ENCODE data around the gene NFATC4. TPM values are rescaled to one million over a fixed set of nuclear protein-coding genes. Genes with fewer than 3 reads are reported as not detected.

Gene NFATC4
- total RNA-seq, 1 experiment from 2014 or later, result 7.6 TPM

- Histone ChIP-seq H4K20me1 (ENCODE audit: insufficient read depth) (no peaks in the 10 kb centered on the region), H3K27ac (ENCODE audit: low read depth, low read length) (no peak overlapping the region), H3K4me1 (ENCODE audit: control insufficient read depth in 1 of 2, insufficient read depth in 2 of 2, low read length in 2 of 2) (no peaks in the 10 kb centered on the region), H3K9me3 (ENCODE audit: control insufficient read depth in 1 of 2, insufficient read depth in 1 of 2, low read depth in 1 of 2, low read length in 2 of 2) (no peaks in the 10 kb centered on the region), H3K4me3 (replicated peaks in 1 of 2; ENCODE audit: low read depth in 1 of 2, low read length in 2 of 2) (no peak overlapping the region), H3K4me2 (ENCODE audit: low read length) (no peak overlapping the region), H3K36me3 (ENCODE audit: control insufficient read depth in 1 of 2, insufficient read depth in 2 of 2, low read length in 2 of 2) (no peaks in the 10 kb centered on the region), H3K9me2 (ENCODE audit: insufficient read depth) (no peaks in the 10 kb centered on the region), H3K27me3 (ENCODE audit: insufficient read depth, low read length) (no peaks in the 10 kb centered on the region), H2AFZ (ENCODE audit: low read depth, low read length, poor library complexity, severe bottlenecking) (no peak overlapping the region), H3K9ac (ENCODE audit: low read length) (no peak overlapping the region), H3K79me2 (ENCODE audit: insufficient read depth, low read length) (no peaks in the 10 kb centered on the region)
- TF ChIP-seq ZBTB33 (IDR thresholded peaks at IDR 0.05; ENCODE audit: extremely low read depth, insufficient replicate concordance, low read length), result no peak
- no peak for TF ChIP-seq SP1 (IDR thresholded peaks at IDR 0.05; ENCODE audit: low read depth)
- TF ChIP-seq CEBPB (IDR thresholded peaks at IDR 0.05; ENCODE audit: low read depth), result no peak
- no peak for TF ChIP-seq SRF (IDR thresholded peaks at IDR 0.05; ENCODE audit: low read depth)
- TF ChIP-seq ATF3 (IDR thresholded peaks at IDR 0.05), result no peak
- no peak for TF ChIP-seq JUND (IDR thresholded peaks at IDR 0.05)
- no peak for TF ChIP-seq CBX3 (IDR thresholded peaks at IDR 0.05; ENCODE audit: low read depth)
- no peak for TF ChIP-seq EZH2 (IDR thresholded peaks at IDR 0.05)
- no peak for TF ChIP-seq FOSL1 (IDR thresholded peaks at IDR 0.05; ENCODE audit: low read depth)
- TF ChIP-seq RAD21 (IDR thresholded peaks at IDR 0.05; ENCODE audit: low read depth), result no peak
- TF ChIP-seq YY1 (IDR thresholded peaks at IDR 0.05; ENCODE audit: extremely low read depth, insufficient replicate concordance, low read depth, low read length), result no peak
- ChIA-PET CTCF (no interaction called here), RAD21 (ENCODE audit: low non-redundant PET in 1 of 2, low total read pairs in 2 of 2, uncharacterized antibody in 2 of 2, unreplicated experiment in 2 of 2) (no interaction called here), POLR2A (no interaction called here)
- DNase-seq (ENCODE audit: low read depth, low spot score) (no peak), ATAC-seq (no peak)
- no TSS peak for BruUV-seq (replicated peaks)
- intact Hi-C loops (cut with micrococcal nuclease), result no loop called here
Measured at GRCh38 chr14:24414732-24415420, 46.9 kb downstream of the NFATC4 start.
